GM12878 (cell line): ENCODE measurements around the gene BCL2L13. TPM values are rescaled to one million over a fixed set of nuclear protein-coding genes. Genes with fewer than 3 reads are reported as not detected.

Experiments used
- ATAC-seq: fragments of 200-7000 bp; cut with Tn5 transposase; 3 replicates; pipeline ENCODE4 v1.9.1; 2020; ENCODE audit warnings: mild to moderate bottlenecking, moderate library complexity
- BruUV-seq: library from RNA; stranded (reverse); fragments of 400-500 nt; replicated peaks from 2 replicates; lab custom pipeline; 2021; lab: Mats Ljungman, UMichigan
- CTCF ChIA-PET: fragments of 300-600 bp; sonication (Branson Sonifier 250); formaldehyde crosslinking; extraction: SDS; loops from one replicate; lab custom pipeline; 2021; ENCODE audit warnings: inconsistent platforms; lab: Yijun Ruan, JAX
- POLR2A ChIA-PET: fragments of 350-600 bp; formaldehyde crosslinking; extraction: SDS; loops from one replicate; lab custom pipeline; 2021; ENCODE audit warnings: inconsistent platforms; lab: Charles Lee
- RAD21 ChIA-PET: fragments of 300-600 bp; sonication (Branson Sonifier 250); formaldehyde crosslinking; loops from one replicate; lab custom pipeline; 2023; ENCODE audit warnings: antibody characterized with exemption; ENCODE audit not compliant: unreplicated experiment; lab: Charles Lee
- SMC1A ChIA-PET: fragments of 300-600 bp; sonication (Branson Sonifier 250); formaldehyde crosslinking; loops from one replicate; lab custom pipeline; 2023; ENCODE audit not compliant: unreplicated experiment, uncharacterized antibody; lab: Charles Lee
- DNase-seq: peaks from one replicate; pipeline ENCODE4 v3.0.0-alpha.2; 2011; ENCODE audit warnings: low read depth, low spot score
- FAIRE-seq: peaks from 3 replicates; lab custom pipeline; 2011; peaks lifted over from hg19 to GRCh38; lab: Jason Lieb, UNC
- H2AFZ ChIP-seq: 2 replicates; pipeline ENCODE4 v1.6.0; 2011; ENCODE audit warnings: low read depth, low read length, control low read depth; ENCODE audit not compliant: control insufficient read depth
- H3K27ac ChIP-seq: 2 replicates; pipeline ENCODE4 v1.5.1; 2011; ENCODE audit warnings: control low read depth; ENCODE audit not compliant: control insufficient read depth, insufficient read depth
- H3K27me3 ChIP-seq, 2 experiments: replicated peaks in 1 of 2; 2 replicates each; pipeline versions ENCODE4 v1.6.0 to v1.6.1; 2011; ENCODE audit warnings: low read length in 1 of 2; ENCODE audit not compliant: control insufficient read depth in 2 of 2, insufficient read depth in 2 of 2
- H3K36me3 ChIP-seq, 2 experiments: 2 replicates each; pipeline ENCODE4 v1.5.1; 2011; ENCODE audit warnings: low read length in 1 of 2; ENCODE audit not compliant: control insufficient read depth in 2 of 2, insufficient read depth in 2 of 2
- H3K4me1 ChIP-seq: 2 replicates; pipeline ENCODE4 v1.6.1; 2011; ENCODE audit warnings: mild to moderate bottlenecking, low read length, moderate library complexity, mixed read lengths; ENCODE audit not compliant: control insufficient read depth, insufficient read depth
- H3K4me2 ChIP-seq: 2 replicates; pipeline ENCODE4 v1.6.0; 2011; ENCODE audit warnings: control low read depth; ENCODE audit not compliant: control insufficient read depth, insufficient read depth
- H3K4me3 ChIP-seq: fragments of 200-600 bp; sonication (generic); 2 replicates; pipeline ENCODE4 v1.5.1; 2016
- H3K79me2 ChIP-seq: 2 replicates; pipeline ENCODE4 v1.6.0; 2011; ENCODE audit warnings: low read length; ENCODE audit not compliant: control insufficient read depth, insufficient read depth
- H3K9ac ChIP-seq: 2 replicates; pipeline ENCODE4 v1.8.0; 2011; ENCODE audit warnings: low read length, control low read depth, mixed read lengths; ENCODE audit not compliant: control insufficient read depth, insufficient read depth
- H3K9me3 ChIP-seq: replicated peaks from 3 replicates; pipeline ENCODE4 v1.5.1; 2011; ENCODE audit warnings: mild to moderate bottlenecking, low read length; ENCODE audit not compliant: control insufficient read depth, insufficient read depth
- H4K20me1 ChIP-seq: 2 replicates; pipeline ENCODE4 v1.6.0; 2011; ENCODE audit not compliant: control insufficient read depth, insufficient read depth
- BHLHE40 ChIP-seq, 2 experiments: fragments of 450-650 bp in 1 of 2; IDR thresholded peaks; 2 replicates each; pipeline ENCODE4 v1.6.1; 2011 to 2017; ENCODE audit warnings: low read depth in 2 of 2, borderline replicate concordance in 1 of 2, improper control_type of control experiment in 1 of 2, low read length in 1 of 2, mild to moderate bottlenecking in 1 of 2
- CEBPZ ChIP-seq: fragments of 150-350 bp; IDR thresholded peaks from 2 replicates; pipeline ENCODE4 v1.6.1; 2016; ENCODE audit warnings: low read depth, low read length
- EGR1 ChIP-seq, 2 experiments: IDR thresholded peaks; 1 replicate in 1 of 2; 2 replicates in 1 of 2; pipeline ENCODE4 v1.6.1; 2011 to 2012; ENCODE audit warnings: low read depth in 2 of 2, low read length in 2 of 2, borderline replicate concordance in 1 of 2, mild to moderate bottlenecking in 1 of 2, moderate library complexity in 1 of 2
- IKZF2 ChIP-seq, 2 experiments: fragments of 450-650 bp; IDR thresholded peaks; 2 replicates each; pipeline ENCODE4 v1.6.1; 2017; ENCODE audit warnings: mild to moderate bottlenecking in 2 of 2, moderate library complexity in 2 of 2
- IRF4 ChIP-seq: IDR thresholded peaks from 2 replicates; pipeline ENCODE4 v1.6.1; 2011; ENCODE audit warnings: low read depth, low read length
- LARP7 ChIP-seq: fragments of 450-650 bp; IDR thresholded peaks from 2 replicates; pipeline ENCODE4 v1.6.1; 2017; ENCODE audit warnings: mild to moderate bottlenecking
- PAX8 ChIP-seq: fragments of 450-650 bp; IDR thresholded peaks from 2 replicates; pipeline ENCODE4 v1.6.1; 2017; ENCODE audit warnings: mild to moderate bottlenecking, moderate library complexity
- POLR2AphosphoS2 ChIP-seq: IDR thresholded peaks from 2 replicates; pipeline ENCODE4 v1.6.1; 2011; ENCODE audit warnings: low read depth, mild to moderate bottlenecking, low read length, improper control_type of control experiment, moderate library complexity
- RAD51 ChIP-seq: fragments of 450-650 bp; IDR thresholded peaks from 2 replicates; pipeline ENCODE4 v1.6.1; 2016; ENCODE audit warnings: moderate library complexity, mild to moderate bottlenecking, inconsistent platforms
- RELB ChIP-seq: fragments of 450-650 bp; IDR thresholded peaks from 2 replicates; pipeline ENCODE4 v1.6.1; 2017; ENCODE audit warnings: low read depth, mild to moderate bottlenecking, moderate library complexity
- RUNX3 ChIP-seq: IDR thresholded peaks from 2 replicates; pipeline ENCODE4 v1.6.1; 2012; ENCODE audit warnings: low read length, inconsistent platforms
- SMAD5 ChIP-seq: IDR thresholded peaks from 2 replicates; pipeline ENCODE4 v1.6.1; 2016; ENCODE audit warnings: antibody characterized with exemption, low read depth
- USF2 ChIP-seq: IDR thresholded peaks from 2 replicates; pipeline ENCODE4 v1.6.1; 2011; ENCODE audit warnings: low read depth, low read length, improper control_type of control experiment, borderline replicate concordance
- ZNF384 ChIP-seq: IDR thresholded peaks from 2 replicates; pipeline ENCODE4 v1.6.1; 2012; ENCODE audit warnings: low read depth, mild to moderate bottlenecking, low read length, improper control_type of control experiment, borderline replicate concordance
- ZNF622 ChIP-seq: fragments of 450-650 bp; IDR thresholded peaks from 2 replicates; pipeline ENCODE4 v1.6.1; 2017; ENCODE audit warnings: mild to moderate bottlenecking, inconsistent platforms
- WGBS: methylation state at CpG from one replicate; pipeline ENCODE4 v1.1.6; 2016; ENCODE audit warnings: low lambda C conversion rate; ENCODE audit not compliant: insufficient replicate concordance, insufficient coverage; ENCODE audit errors: missing lambda C conversion rate; 5-methylcytosine and 5-hydroxymethylcytosine counted together
- in situ Hi-C: fragments of 300-500 bp; cut with MboI; formaldehyde crosslinking; loops from 9 replicates; pipeline ENCODE4 v1.14.3; 2018; ENCODE audit warnings: mixed read lengths
- intact Hi-C: fragments of 100-400 bp; cut with micrococcal nuclease; formaldehyde crosslinking; loops from one replicate; pipeline ENCODE4 v1.14.2; 2022; ENCODE audit not compliant: unreplicated experiment
- polyA plus RNA-seq, 11 experiments: library from polyadenylated mRNA; depleted of rRNA in 4 of 11; unstranded in 6 of 11; stranded (reverse) in 5 of 11; fragments of >200 nt; fragmentation: Nextera tagmentation in 4 of 11; fragmentation: Illumina TruSeq in 1 of 11; extraction: Ambion mirVana in 4 of 11; extraction: Trizol in 1 of 11; gene quantifications; 1 replicate in 1 of 11; 2 replicates in 10 of 11; pipeline versions ENCODE4 v1.2.1 to v1.2.3, GENCODE V29; 2011 to 2016; ENCODE audit warnings: inconsistent platforms in 2 of 11, missing spikeins in 2 of 11, low read depth in 1 of 11
- total RNA-seq, 4 experiments: library from RNA; depleted of rRNA in 3 of 4; stranded (reverse); fragments of >200 nt in 3 of 4; fragmentation: Illumina TruSeq in 1 of 4; extraction: Trizol in 1 of 4; gene quantifications; 2 replicates each; pipeline versions ENCODE4 v1.2.1 to v1.2.3, GENCODE V29; 2013 to 2021

The BCL2L13 gene
- total and polyA plus RNA-seq, 10 of the 15 experiments (the other 5 are each of a cell fraction or from before 2014, with no cell fraction given) = 18.6 to 30.6 (median 28.2) TPM

GRCh38 chr22:17770180-17771077, 131.9 kb downstream of the BCL2L13 start:
- WGBS = 78% methylated on average over 18 of the region's 19 CpGs
- peaks cover 0 to 6% of the 10 kb centered on the region in 2 experiments; a peak in 2 of 4 replicates for H3K36me3 ChIP-seq
- peak overlapping the region; percentile 46 for H3K9ac ChIP-seq
- SMC1A ChIA-PET = interaction anchor here (0.6 to 2.0 kb wide), 5 partner anchors 9 to 31 kb away, joined by 3 to 9 read pairs (median 5); no protein-coding TSS in a partner anchor
- no peaks in the 10 kb centered on the region for H3K9me3 ChIP-seq
- in situ Hi-C loops = no loop called here
- RAD21 ChIA-PET = interaction anchor here (1.1 to 6.1 kb wide), 5 partner anchors 10 to 211 kb away, joined by 3 to 28 read pairs (median 5); no protein-coding TSS in a partner anchor
- H3K27me3 ChIP-seq = no peaks in the 10 kb centered on the region
- H3K4me1 ChIP-seq = peaks cover 42% of the 10 kb centered on the region
- peaks cover 12% of the 10 kb centered on the region; the same call in 1 of the 2 replicates for H4K20me1 ChIP-seq
- BruUV-seq = no TSS peak
- DNase-seq (no peak), ATAC-seq (no peak), FAIRE-seq (no peak)
- H3K4me3 ChIP-seq = peak overlapping the region; percentile 83; the same call in 1 of the 2 replicates
- no peak overlapping the region for H2AFZ ChIP-seq
- peak overlapping the region; percentile 77 for H3K4me2 ChIP-seq
- POLR2A ChIA-PET = interaction anchor here (0.6 to 3.6 kb wide), 4 partner anchors 9 to 291 kb away, joined by 3 to 32 read pairs (median 3); no protein-coding TSS in a partner anchor
- intact Hi-C loops = loop anchor here (10.0 kb wide), 1 partner anchor 224 kb away; no protein-coding TSS in a partner anchor
- H3K27ac ChIP-seq = no peak overlapping the region; the same call in 1 of the 2 replicates
- H3K79me2 ChIP-seq = peaks cover 68% of the 10 kb centered on the region
- CTCF ChIA-PET = interaction anchor here (0.7 to 5.1 kb wide), 8 partner anchors 8 to 761 kb away, joined by 3 to 47 read pairs (median 4); no protein-coding TSS in a partner anchor
- TF ChIP-seq ZNF622 (no peak), SMAD5 (no peak), POLR2AphosphoS2 (no peak), ZNF384 (no peak), BHLHE40 (IDR thresholded peaks at IDR 0.05; ENCODE audit: borderline replicate concordance in 1 of 2, low read depth in 2 of 2, low read length in 1 of 2) (peak; percentile 46 to 72; a peak in 3 of 4 replicates), RUNX3 (peak; percentile 22; the same call in 1 of the 2 replicates), LARP7 (no peak), IKZF2 (IDR thresholded peaks at IDR 0.05) (peak in 1 of 2 experiments; percentile 27; a peak in 1 of 4 replicates), RAD51 (peak; percentile 87), RELB (peak; percentile 49; the same call in 1 of the 2 replicates), CEBPZ (no peak), IRF4 (no peak), PAX8 (no peak), EGR1 (IDR thresholded peaks at IDR 0.05; ENCODE audit: borderline replicate concordance in 1 of 2, low read depth in 2 of 2, low read length in 2 of 2) (no peak), USF2 (peak; percentile 21; the same call in 1 of the 2 replicates)
